Adrenal gland (tissue), 5 donors: ENCODE measurements around the gene SPEM2.

ENCODE experiments used
- POLR2A ChIP-seq, 2 donors: fragments of 450-650 bp; IDR thresholded peaks; one replicate each; pipeline ENCODE4 v1.6.1; 2017; ENCODE audit warnings: antibody characterized with exemption in 2 of 2, mild to moderate bottlenecking in 2 of 2, moderate library complexity in 1 of 2
- TF ChIP-seq, protein P1 (sequence below), 6 experiments: fragments of 450-650 bp in 4 of 6; fragments of 200-600 bp in 2 of 6; sonication (generic) in 1 of 6; IDR thresholded peaks; 1 replicate in 5 of 6; 2 replicates in 1 of 6; pipeline versions ENCODE4 v1.5.1 to v1.8.0; 2016 to 2021; ENCODE audit warnings: antibody characterized with exemption in 6 of 6, mild to moderate bottlenecking in 2 of 6, moderate library complexity in 1 of 6
- donor health status: DM: no; HTN: no; CAD: no.

DNA sequence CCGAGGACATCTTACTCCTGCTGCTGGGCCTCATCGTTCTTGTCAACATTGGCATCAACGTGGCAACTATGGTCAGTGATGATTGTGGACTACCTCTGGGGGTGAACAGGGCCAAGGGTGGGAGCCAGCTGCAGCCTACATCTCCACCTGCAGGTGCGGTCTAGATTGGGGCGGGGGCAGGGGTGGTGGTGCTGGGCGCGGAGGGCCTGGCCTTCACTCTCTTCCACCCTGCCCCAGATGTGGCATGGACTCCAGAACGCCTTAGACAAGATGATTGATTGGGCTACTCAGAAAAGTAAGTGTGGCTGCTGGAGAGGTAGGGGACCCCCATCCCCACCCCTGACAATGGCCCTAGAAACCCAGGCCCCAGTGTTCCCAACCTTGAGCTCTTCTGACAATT is 340 bp downstream of the SPEM2 start:
- TF ChIP-seq, protein P1, sequence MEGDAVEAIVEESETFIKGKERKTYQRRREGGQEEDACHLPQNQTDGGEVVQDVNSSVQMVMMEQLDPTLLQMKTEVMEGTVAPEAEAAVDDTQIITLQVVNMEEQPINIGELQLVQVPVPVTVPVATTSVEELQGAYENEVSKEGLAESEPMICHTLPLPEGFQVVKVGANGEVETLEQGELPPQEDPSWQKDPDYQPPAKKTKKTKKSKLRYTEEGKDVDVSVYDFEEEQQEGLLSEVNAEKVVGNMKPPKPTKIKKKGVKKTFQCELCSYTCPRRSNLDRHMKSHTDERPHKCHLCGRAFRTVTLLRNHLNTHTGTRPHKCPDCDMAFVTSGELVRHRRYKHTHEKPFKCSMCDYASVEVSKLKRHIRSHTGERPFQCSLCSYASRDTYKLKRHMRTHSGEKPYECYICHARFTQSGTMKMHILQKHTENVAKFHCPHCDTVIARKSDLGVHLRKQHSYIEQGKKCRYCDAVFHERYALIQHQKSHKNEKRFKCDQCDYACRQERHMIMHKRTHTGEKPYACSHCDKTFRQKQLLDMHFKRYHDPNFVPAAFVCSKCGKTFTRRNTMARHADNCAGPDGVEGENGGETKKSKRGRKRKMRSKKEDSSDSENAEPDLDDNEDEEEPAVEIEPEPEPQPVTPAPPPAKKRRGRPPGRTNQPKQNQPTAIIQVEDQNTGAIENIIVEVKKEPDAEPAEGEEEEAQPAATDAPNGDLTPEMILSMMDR (IDR thresholded peaks at IDR 0.05) = no peak
- no peak for TF ChIP-seq POLR2A (IDR thresholded peaks at IDR 0.05)
